Esophagus (tissue), 2 donors: ENCODE results near the gene CDIP1. TPM values are rescaled to one million over a fixed set of nuclear protein-coding genes. Genes with fewer than 3 reads are reported as not detected.
A peak's percentile ranks its signal among the peaks of the same experiment; 100 is the strongest.

Source experiments
- H3K27ac ChIP-seq, 2 donors: one replicate each; pipeline ENCODE4 v1.5.1; 2013; ENCODE audit warnings: low read depth in 2 of 2, mild to moderate bottlenecking in 2 of 2, inconsistent platforms in 1 of 2, low read length in 1 of 2, moderate library complexity in 1 of 2
- H3K27me3 ChIP-seq, 2 donors: one replicate each; pipeline ENCODE4 v1.6.1; 2013; ENCODE audit warnings: low read length in 2 of 2, control low read depth in 1 of 2, mild to moderate bottlenecking in 1 of 2; ENCODE audit not compliant: insufficient read depth in 2 of 2, control insufficient read depth in 1 of 2
- H3K36me3 ChIP-seq, 2 donors: one replicate each; pipeline ENCODE4 v1.6.1; 2013; ENCODE audit warnings: low read length in 1 of 2; ENCODE audit not compliant: control insufficient read depth in 2 of 2, insufficient read depth in 2 of 2
- H3K4me1 ChIP-seq, 2 donors: one replicate each; pipeline ENCODE4 v1.6.1; 2013; ENCODE audit warnings: low read length in 1 of 2; ENCODE audit not compliant: control insufficient read depth in 2 of 2, insufficient read depth in 2 of 2
- H3K4me3 ChIP-seq, 2 donors: one replicate each; pipeline ENCODE4 v1.5.1; 2013; ENCODE audit warnings: low read length in 2 of 2, mild to moderate bottlenecking in 2 of 2, low read depth in 1 of 2, moderate library complexity in 1 of 2
- H3K9me3 ChIP-seq, 2 donors: one replicate each; pipeline ENCODE4 v1.6.1; 2013; ENCODE audit warnings: mild to moderate bottlenecking in 2 of 2, low read depth in 1 of 2, low read length in 1 of 2, moderate library complexity in 1 of 2; ENCODE audit not compliant: control insufficient read depth in 2 of 2, insufficient read depth in 1 of 2
- WGBS, 2 donors: extraction: QIAGEN DNeasy Blood & Tissue Kit; methylation state at CpG; one replicate each; pipeline ENCODE4 v1.1.7; 2013; 5-methylcytosine and 5-hydroxymethylcytosine counted together
- polyA plus RNA-seq, 2 donors: library from polyadenylated mRNA; stranded (reverse); fragments of 200-250 nt; gene quantifications; one replicate each; pipeline ENCODE4 v1.2.3, GENCODE V29; 2013
- donor health status: healthy with polysubstance abuse.
- donor health status: Bipolar disorder and iron deficiency.

The CDIP1 gene
- polyA plus RNA-seq, 2 donors: 12.0 to 12.1 TPM

GRCh38 chr16:4510131-4510530, 28.4 kb downstream of the CDIP1 start:
- Histone ChIP-seq H3K4me1 (peaks cover 0 to 23% of the 10 kb centered on the region in 2 donors), H3K27ac (no peak overlapping the region), H3K4me3 (no peak overlapping the region), H3K36me3 (peaks cover 19 to 58% of the 10 kb centered on the region in 2 donors), H3K9me3 (no peaks in the 10 kb centered on the region), H3K27me3 (no peaks in the 10 kb centered on the region)
- WGBS, 2 donors: 79 to 81% methylated on average over 5 of the region's 5 CpGs

DNA sequence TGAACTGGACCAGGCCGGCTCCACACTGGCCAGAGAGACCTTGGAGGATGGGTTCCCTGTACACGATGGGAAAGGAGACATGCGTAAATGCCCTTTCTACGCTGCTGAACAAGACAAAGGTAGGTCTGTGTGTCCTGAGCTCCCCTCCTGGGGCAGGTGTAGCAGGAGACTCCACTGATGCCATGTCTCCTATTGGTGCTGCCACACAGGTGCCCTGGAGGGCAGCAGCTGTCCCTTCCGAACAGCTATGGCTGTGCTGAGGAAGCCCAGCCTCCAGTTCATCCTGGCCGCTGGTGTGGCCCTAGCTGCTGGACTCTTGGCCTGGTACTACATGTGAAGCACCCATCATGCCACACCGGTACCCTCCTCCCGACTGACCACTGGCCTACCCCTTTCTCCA, 29.2 kb downstream of the CDIP1 start:
- Histone ChIP-seq H3K4me3 (no peak overlapping the region), H3K4me1 (peaks cover 0 to 20% of the 10 kb centered on the region in 2 donors), H3K27me3 (no peaks in the 10 kb centered on the region), H3K36me3 (peaks cover 19 to 58% of the 10 kb centered on the region in 2 donors), H3K9me3 (no peaks in the 10 kb centered on the region), H3K27ac (no peak overlapping the region)
- 88 to 90% methylated on average over 8 of the region's 8 CpGs for WGBS, 2 donors

GRCh38 chr16:4508806-4509205, 29.8 kb downstream of the CDIP1 start:
- peaks cover 19 to 56% of the 10 kb centered on the region in 2 donors for H3K36me3 ChIP-seq
- no peaks in the 10 kb centered on the region for H3K27me3 ChIP-seq
- WGBS, 2 donors: 90 to 96% methylated on average over 3 of the region's 3 CpGs
- peaks cover 0 to 18% of the 10 kb centered on the region in 2 donors for H3K4me1 ChIP-seq
- no peak overlapping the region for H3K4me3 ChIP-seq
- H3K27ac ChIP-seq: no peak overlapping the region
- no peaks in the 10 kb centered on the region for H3K9me3 ChIP-seq

DNA sequence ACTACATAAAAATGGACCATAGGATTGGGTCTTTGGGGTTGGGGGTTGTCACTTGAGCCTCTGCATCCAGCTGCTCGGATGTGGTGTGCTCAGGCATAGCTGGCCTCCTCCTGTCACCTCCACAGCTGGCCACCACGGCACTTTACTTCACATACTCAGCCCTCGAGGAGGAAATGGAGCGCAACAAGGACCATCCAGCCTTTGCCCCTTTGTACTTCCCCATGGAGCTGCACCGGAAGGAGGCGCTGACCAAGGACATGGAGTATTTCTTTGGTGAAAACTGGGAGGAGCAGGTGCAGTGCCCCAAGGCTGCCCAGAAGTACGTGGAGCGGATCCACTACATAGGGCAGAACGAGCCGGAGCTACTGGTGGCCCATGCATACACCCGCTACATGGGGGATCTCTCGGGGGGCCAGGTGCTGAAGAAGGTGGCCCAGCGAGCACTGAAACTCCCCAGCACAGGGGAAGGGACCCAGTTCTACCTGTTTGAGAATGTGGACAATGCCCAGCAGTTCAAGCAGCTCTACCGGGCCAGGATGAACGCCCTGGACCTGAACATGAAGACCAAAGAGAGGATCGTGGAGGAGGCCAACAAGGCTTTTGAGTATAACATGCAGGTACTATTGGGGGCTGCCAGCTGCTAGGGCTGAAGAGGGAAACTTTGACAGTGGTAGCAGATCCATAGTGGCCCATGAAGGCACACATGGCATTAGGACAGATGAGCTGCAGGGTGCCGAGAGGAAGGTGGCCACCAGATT, 30.8 kb downstream of the CDIP1 start:
- peaks cover 0 to 18% of the 10 kb centered on the region in 2 donors for H3K4me1 ChIP-seq
- 89 to 90% methylated on average over 17 of the region's 17 CpGs for WGBS, 2 donors
- peaks cover 19 to 52% of the 10 kb centered on the region in 2 donors for H3K36me3 ChIP-seq
- no peak overlapping the region for H3K4me3 ChIP-seq
- no peak overlapping the region for H3K27ac ChIP-seq
- no peaks in the 10 kb centered on the region for H3K9me3 ChIP-seq
- H3K27me3 ChIP-seq: no peaks in the 10 kb centered on the region

- Histone ChIP-seq H3K36me3 (peaks cover 19 to 39% of the 10 kb centered on the region in 2 donors), H3K27ac (peak overlapping the region; percentile 76 to 81), H3K4me3 (no peak overlapping the region)
Measured at GRCh38 chr16:4506450-4506849, 32.1 kb downstream of the CDIP1 start.

DNA sequence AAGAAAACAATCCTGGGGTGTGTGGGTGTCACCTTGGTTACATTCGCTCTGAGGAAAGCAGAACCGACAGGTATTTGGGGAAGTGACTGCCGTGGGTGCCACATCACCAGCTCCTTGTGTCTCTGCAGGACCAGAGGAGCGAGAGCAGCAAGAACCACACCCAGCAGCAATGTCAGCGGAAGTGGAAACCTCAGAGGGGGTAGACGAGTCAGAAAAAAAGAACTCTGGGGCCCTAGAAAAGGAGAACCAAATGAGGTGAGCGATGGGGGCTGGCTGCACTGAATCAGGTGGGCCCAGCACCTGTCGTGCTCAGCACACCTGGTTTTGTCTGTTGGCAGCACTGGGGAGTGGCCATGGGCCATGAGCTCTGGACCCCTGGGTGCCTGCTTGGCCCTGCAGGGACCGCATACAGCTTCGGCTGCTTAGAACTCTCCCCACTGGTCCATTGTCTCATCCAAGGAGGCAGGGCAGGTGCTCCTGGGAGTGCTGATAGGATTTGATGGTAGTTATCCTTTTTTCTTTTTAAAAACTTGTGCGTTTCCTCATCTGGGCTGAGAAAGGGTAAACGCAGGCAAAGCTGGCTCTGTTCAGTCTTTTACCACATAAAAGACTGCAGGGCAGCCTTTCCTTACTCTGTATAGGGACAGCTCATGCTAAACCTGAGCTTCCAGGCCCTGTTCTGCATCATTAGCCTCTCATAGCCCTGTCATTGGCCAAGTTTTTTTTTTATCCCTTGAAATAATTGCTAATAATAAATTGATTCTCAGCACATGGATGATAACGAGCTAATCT, 33.0 kb downstream of the CDIP1 start:
- Histone ChIP-seq H3K27me3 (no peaks in the 10 kb centered on the region), H3K4me3 (peak overlapping the region in 1 of 2 donors; percentile 9), H3K4me1 (peaks cover 0 to 11% of the 10 kb centered on the region in 2 donors), H3K27ac (peak overlapping the region; percentile 81 to 90), H3K9me3 (no peaks in the 10 kb centered on the region), H3K36me3 (peaks cover 19 to 32% of the 10 kb centered on the region in 2 donors)
- WGBS, 2 donors: 65 to 68% methylated on average over 13 of the region's 13 CpGs

More at GRCh38 chr16:4506450-4506849, 32.1 kb downstream of the CDIP1 start:
- H3K4me1 ChIP-seq: peaks cover 0 to 17% of the 10 kb centered on the region in 2 donors
- H3K27me3 ChIP-seq: no peaks in the 10 kb centered on the region
- WGBS, 2 donors: 2 to 3% methylated on average over 3 of the region's 3 CpGs
- no peaks in the 10 kb centered on the region for H3K9me3 ChIP-seq

DNA sequence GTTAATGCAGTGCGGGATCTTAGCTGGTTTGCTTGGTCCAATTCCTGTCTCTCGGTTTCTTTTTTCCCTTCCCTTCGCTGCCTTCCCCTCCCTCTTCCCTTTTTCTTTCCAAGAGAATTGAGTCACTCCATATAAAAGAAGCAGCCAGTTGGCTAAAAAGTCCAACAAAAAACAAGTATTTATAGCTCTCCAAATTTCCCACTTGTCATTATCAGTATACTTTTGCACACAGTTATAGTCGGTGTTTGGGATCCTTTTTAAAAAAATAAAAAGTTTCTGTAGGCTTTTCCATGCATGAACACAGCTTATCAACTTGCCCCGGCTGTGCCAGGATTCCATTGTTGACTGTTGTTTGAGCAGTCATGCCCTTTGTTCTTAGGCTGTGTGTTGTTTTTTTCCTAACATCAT, 37.5 kb downstream of the CDIP1 start:
- 18 to 27% methylated on average over 5 of the region's 5 CpGs for WGBS, 2 donors
- Histone ChIP-seq H3K36me3 (peaks cover 0 to under 1% of the 10 kb centered on the region in 2 donors), H3K27me3 (no peaks in the 10 kb centered on the region), H3K27ac (peak overlapping the region; percentile 78 to 87), H3K9me3 (no peaks in the 10 kb centered on the region), H3K4me3 (no peak overlapping the region), H3K4me1 (peaks cover 3 to 15% of the 10 kb centered on the region in 2 donors)

GRCh38 chr16:4500272-4500671, 38.3 kb downstream of the CDIP1 start:
- Histone ChIP-seq H3K4me1 (peaks cover 3 to 12% of the 10 kb centered on the region in 2 donors), H3K27ac (peak overlapping the region; percentile 78 to 87), H3K9me3 (no peaks in the 10 kb centered on the region), H3K27me3 (no peaks in the 10 kb centered on the region), H3K36me3 (no peaks in the 10 kb centered on the region), H3K4me3 (no peak overlapping the region)
- 39 to 41% methylated on average over 3 of the region's 3 CpGs for WGBS, 2 donors

DNA sequence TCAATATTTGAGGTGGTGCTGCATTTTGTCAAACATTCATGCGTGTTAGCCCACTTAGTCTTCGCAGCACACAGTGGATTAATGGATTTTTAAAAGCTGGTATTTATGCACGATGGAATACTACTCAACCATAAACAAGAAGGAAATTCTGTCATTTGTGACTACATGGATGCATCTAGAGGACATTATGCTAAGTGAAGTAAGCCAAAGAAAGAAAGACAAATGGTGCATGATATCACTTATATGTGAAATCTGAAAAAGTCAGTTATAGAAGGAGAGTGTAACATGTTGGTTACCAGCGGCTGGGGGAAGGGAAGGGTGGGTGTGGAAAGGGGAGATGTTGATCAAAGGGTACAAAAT, 39.4 kb downstream of the CDIP1 start:
- no peaks in the 10 kb centered on the region for H3K27me3 ChIP-seq
- peaks cover 3 to 18% of the 10 kb centered on the region in 2 donors for H3K4me1 ChIP-seq
- peak overlapping the region; percentile 34 to 58 for H3K27ac ChIP-seq
- H3K4me3 ChIP-seq: no peak overlapping the region
- no peaks in the 10 kb centered on the region for H3K36me3 ChIP-seq
- no peaks in the 10 kb centered on the region for H3K9me3 ChIP-seq
- WGBS, 2 donors: 86 to 89% methylated on average over 4 of the region's 4 CpGs
